GM12878 (cell line): ENCODE measurements around the gene DSG1. TPM values are rescaled to one million over a fixed set of nuclear protein-coding genes. Genes with fewer than 3 reads are reported as not detected.

Experiments used
- ATAC-seq: fragments of 200-7000 bp; cut with Tn5 transposase; 3 replicates; pipeline ENCODE4 v1.9.1; 2020; ENCODE audit warnings: mild to moderate bottlenecking, moderate library complexity
- BruUV-seq: library from RNA; stranded (reverse); fragments of 400-500 nt; replicated peaks from 2 replicates; lab custom pipeline; 2021; lab: Mats Ljungman, UMichigan
- CTCF ChIA-PET: fragments of 300-600 bp; sonication (Branson Sonifier 250); formaldehyde crosslinking; extraction: SDS; loops from one replicate; lab custom pipeline; 2021; ENCODE audit warnings: inconsistent platforms; lab: Yijun Ruan, JAX
- POLR2A ChIA-PET: fragments of 350-600 bp; formaldehyde crosslinking; extraction: SDS; loops from one replicate; lab custom pipeline; 2021; ENCODE audit warnings: inconsistent platforms; lab: Charles Lee
- RAD21 ChIA-PET: fragments of 300-600 bp; sonication (Branson Sonifier 250); formaldehyde crosslinking; loops from one replicate; lab custom pipeline; 2023; ENCODE audit warnings: antibody characterized with exemption; ENCODE audit not compliant: unreplicated experiment; lab: Charles Lee
- SMC1A ChIA-PET: fragments of 300-600 bp; sonication (Branson Sonifier 250); formaldehyde crosslinking; loops from one replicate; lab custom pipeline; 2023; ENCODE audit not compliant: unreplicated experiment, uncharacterized antibody; lab: Charles Lee
- DNase-seq: peaks from one replicate; pipeline ENCODE4 v3.0.0-alpha.2; 2011; ENCODE audit warnings: low read depth, low spot score
- FAIRE-seq: peaks from 3 replicates; lab custom pipeline; 2011; peaks lifted over from hg19 to GRCh38; lab: Jason Lieb, UNC
- H2AFZ ChIP-seq: 2 replicates; pipeline ENCODE4 v1.6.0; 2011; ENCODE audit warnings: low read depth, low read length, control low read depth; ENCODE audit not compliant: control insufficient read depth
- H3K27ac ChIP-seq: 2 replicates; pipeline ENCODE4 v1.5.1; 2011; ENCODE audit warnings: control low read depth; ENCODE audit not compliant: control insufficient read depth, insufficient read depth
- H3K27me3 ChIP-seq, 2 experiments: replicated peaks in 1 of 2; 2 replicates each; pipeline versions ENCODE4 v1.6.0 to v1.6.1; 2011; ENCODE audit warnings: low read length in 1 of 2; ENCODE audit not compliant: control insufficient read depth in 2 of 2, insufficient read depth in 2 of 2
- H3K36me3 ChIP-seq, 2 experiments: 2 replicates each; pipeline ENCODE4 v1.5.1; 2011; ENCODE audit warnings: low read length in 1 of 2; ENCODE audit not compliant: control insufficient read depth in 2 of 2, insufficient read depth in 2 of 2
- H3K4me1 ChIP-seq: 2 replicates; pipeline ENCODE4 v1.6.1; 2011; ENCODE audit warnings: mild to moderate bottlenecking, low read length, moderate library complexity, mixed read lengths; ENCODE audit not compliant: control insufficient read depth, insufficient read depth
- H3K4me2 ChIP-seq: 2 replicates; pipeline ENCODE4 v1.6.0; 2011; ENCODE audit warnings: control low read depth; ENCODE audit not compliant: control insufficient read depth, insufficient read depth
- H3K4me3 ChIP-seq: fragments of 200-600 bp; sonication (generic); 2 replicates; pipeline ENCODE4 v1.5.1; 2016
- H3K79me2 ChIP-seq: 2 replicates; pipeline ENCODE4 v1.6.0; 2011; ENCODE audit warnings: low read length; ENCODE audit not compliant: control insufficient read depth, insufficient read depth
- H3K9ac ChIP-seq: 2 replicates; pipeline ENCODE4 v1.8.0; 2011; ENCODE audit warnings: low read length, control low read depth, mixed read lengths; ENCODE audit not compliant: control insufficient read depth, insufficient read depth
- H3K9me3 ChIP-seq: replicated peaks from 3 replicates; pipeline ENCODE4 v1.5.1; 2011; ENCODE audit warnings: mild to moderate bottlenecking, low read length; ENCODE audit not compliant: control insufficient read depth, insufficient read depth
- H4K20me1 ChIP-seq: 2 replicates; pipeline ENCODE4 v1.6.0; 2011; ENCODE audit not compliant: control insufficient read depth, insufficient read depth
- CEBPZ ChIP-seq: fragments of 150-350 bp; IDR thresholded peaks from 2 replicates; pipeline ENCODE4 v1.6.1; 2016; ENCODE audit warnings: low read depth, low read length
- E4F1 ChIP-seq: fragments of 450-650 bp; IDR thresholded peaks from 2 replicates; pipeline ENCODE4 v1.6.1; 2018; ENCODE audit warnings: borderline replicate concordance, mild to moderate bottlenecking; ENCODE audit not compliant: partially characterized antibody
- ELK1 ChIP-seq: IDR thresholded peaks from 2 replicates; pipeline ENCODE4 v1.6.1; 2012; ENCODE audit warnings: low read depth, low read length, improper control_type of control experiment
- EP300 ChIP-seq, 2 experiments: fragments of 150-350 bp in 1 of 2; IDR thresholded peaks; 2 replicates each; pipeline ENCODE4 v1.6.1; 2011 to 2012; ENCODE audit warnings: low read depth in 2 of 2, low read length in 2 of 2, borderline replicate concordance in 1 of 2, improper control_type of control experiment in 1 of 2, inconsistent platforms in 1 of 2; ENCODE audit not compliant: control insufficient read depth in 1 of 2
- JUNB ChIP-seq: IDR thresholded peaks from 2 replicates; pipeline ENCODE4 v1.6.1; 2016; ENCODE audit warnings: antibody characterized with exemption, mild to moderate bottlenecking
- MTA2 ChIP-seq: fragments of 450-650 bp; IDR thresholded peaks from 2 replicates; pipeline ENCODE4 v1.6.1; 2016; ENCODE audit warnings: low read depth, mild to moderate bottlenecking, moderate library complexity
- NFYA ChIP-seq: IDR thresholded peaks from 2 replicates; pipeline ENCODE4 v1.6.1; 2011; ENCODE audit warnings: low read depth, mild to moderate bottlenecking, low read length, improper control_type of control experiment, borderline replicate concordance
- SKIL ChIP-seq: fragments of 450-650 bp; IDR thresholded peaks from 2 replicates; pipeline ENCODE4 v1.6.1; 2017; ENCODE audit warnings: mild to moderate bottlenecking, low read depth, inconsistent platforms; ENCODE audit not compliant: poor library complexity, severe bottlenecking
- ZBTB11 ChIP-seq: fragments of 450-650 bp; formaldehyde crosslinking; IDR thresholded peaks from 2 replicates; pipeline ENCODE4 v1.5.0; 2022; ENCODE audit warnings: mild to moderate bottlenecking, missing genetic modification characterization
- ZNF207 ChIP-seq: fragments of 450-650 bp; IDR thresholded peaks from 2 replicates; pipeline ENCODE4 v1.6.1; 2014; ENCODE audit warnings: antibody characterized with exemption, mild to moderate bottlenecking, borderline replicate concordance
- WGBS: methylation state at CpG from one replicate; pipeline ENCODE4 v1.1.6; 2016; ENCODE audit warnings: low lambda C conversion rate; ENCODE audit not compliant: insufficient replicate concordance, insufficient coverage; ENCODE audit errors: missing lambda C conversion rate; 5-methylcytosine and 5-hydroxymethylcytosine counted together
- in situ Hi-C: fragments of 300-500 bp; cut with MboI; formaldehyde crosslinking; loops from 9 replicates; pipeline ENCODE4 v1.14.3; 2018; ENCODE audit warnings: mixed read lengths
- intact Hi-C: fragments of 100-400 bp; cut with micrococcal nuclease; formaldehyde crosslinking; loops from one replicate; pipeline ENCODE4 v1.14.2; 2022; ENCODE audit not compliant: unreplicated experiment
- polyA plus RNA-seq, 11 experiments: library from polyadenylated mRNA; depleted of rRNA in 4 of 11; unstranded in 6 of 11; stranded (reverse) in 5 of 11; fragments of >200 nt; fragmentation: Nextera tagmentation in 4 of 11; fragmentation: Illumina TruSeq in 1 of 11; extraction: Ambion mirVana in 4 of 11; extraction: Trizol in 1 of 11; gene quantifications; 1 replicate in 1 of 11; 2 replicates in 10 of 11; pipeline versions ENCODE4 v1.2.1 to v1.2.3, GENCODE V29; 2011 to 2016; ENCODE audit warnings: inconsistent platforms in 2 of 11, missing spikeins in 2 of 11, low read depth in 1 of 11
- total RNA-seq, 4 experiments: library from RNA; depleted of rRNA in 3 of 4; stranded (reverse); fragments of >200 nt in 3 of 4; fragmentation: Illumina TruSeq in 1 of 4; extraction: Trizol in 1 of 4; gene quantifications; 2 replicates each; pipeline versions ENCODE4 v1.2.1 to v1.2.3, GENCODE V29; 2013 to 2021

DSG1 gene
- total and polyA plus RNA-seq, 10 of the 15 experiments (the other 5 are each of a cell fraction or from before 2014, with no cell fraction given) = 0.10 to 5.0 (median 2.6) TPM

GRCh38 chr18:31364190-31364589 is 46.2 kb downstream of the DSG1 start:
- WGBS = 31% methylated on average over 4 of the region's 4 CpGs
- no peak for DNase-seq
- no peak for FAIRE-seq
- ChIA-PET SMC1A (no interaction called here), CTCF (no interaction called here), RAD21 (interaction anchor here (0.5 kb wide), 1 partner anchor 61 kb away, joined by 3 read pairs; no protein-coding TSS in a partner anchor), POLR2A (no interaction called here)
- no peaks in the 10 kb centered on the region; the same call in 2 of the 3 replicates for H3K9me3 ChIP-seq
- in situ Hi-C loops = no loop called here
- no peaks in the 10 kb centered on the region for H4K20me1 ChIP-seq
- no peak overlapping the region for H3K4me2 ChIP-seq
- no peaks in the 10 kb centered on the region for H3K4me1 ChIP-seq
- H3K27me3 ChIP-seq = no peaks in the 10 kb centered on the region; a peak in 1 of 4 replicates
- H3K9ac ChIP-seq = no peak overlapping the region
- intact Hi-C loops = no loop called here
- no peak overlapping the region for H2AFZ ChIP-seq
- H3K79me2 ChIP-seq = no peaks in the 10 kb centered on the region
- no TSS peak for BruUV-seq
- no peak overlapping the region for H3K27ac ChIP-seq
- ATAC-seq = no peak
- no peaks in the 10 kb centered on the region for H3K36me3 ChIP-seq
- H3K4me3 ChIP-seq = no peak overlapping the region
- TF ChIP-seq E4F1 (no peak), ZNF207 (no peak), ZBTB11 (CRISPR knock-in tag) (no peak), CEBPZ (no peak), NFYA (no peak), JUNB (no peak), SKIL (no peak), ELK1 (no peak), EP300 (IDR thresholded peaks at IDR 0.05; ENCODE audit: borderline replicate concordance in 1 of 2, control insufficient read depth in 1 of 2, low read depth in 2 of 2, low read length in 2 of 2) (no peak), MTA2 (no peak)
